Epidermal melanocyte (primary cell): Measurements from ENCODE around the gene ENTPD1.

Experiments used
- DNase-seq: peaks from one replicate; pipeline ENCODE4 v3.0.0; 2011; ENCODE audit warnings: low spot score; ENCODE audit not compliant: insufficient read length

ENTPD1 gene

DNA sequence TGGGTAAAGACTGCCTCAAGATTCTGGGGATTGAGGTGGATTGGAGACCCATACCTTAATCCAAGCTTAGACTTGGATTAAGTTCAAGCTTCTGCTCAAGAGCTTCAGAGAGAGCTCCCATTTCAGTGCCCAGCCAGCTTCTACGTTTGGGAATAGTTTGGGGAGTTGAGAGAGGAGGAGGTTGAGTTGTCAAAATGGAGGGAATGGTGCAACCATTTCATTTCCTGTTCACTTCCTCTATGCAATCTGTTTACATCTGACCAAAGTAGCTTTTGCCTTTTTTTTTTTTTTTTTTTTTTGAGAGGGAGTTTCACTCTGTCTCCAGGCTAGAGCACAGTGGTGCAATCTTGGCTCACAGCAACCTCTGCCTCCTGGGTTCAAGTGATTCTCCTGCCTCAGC is 65.8 kb downstream of the ENTPD1 start:
- DNase-seq: no peak

DNA sequence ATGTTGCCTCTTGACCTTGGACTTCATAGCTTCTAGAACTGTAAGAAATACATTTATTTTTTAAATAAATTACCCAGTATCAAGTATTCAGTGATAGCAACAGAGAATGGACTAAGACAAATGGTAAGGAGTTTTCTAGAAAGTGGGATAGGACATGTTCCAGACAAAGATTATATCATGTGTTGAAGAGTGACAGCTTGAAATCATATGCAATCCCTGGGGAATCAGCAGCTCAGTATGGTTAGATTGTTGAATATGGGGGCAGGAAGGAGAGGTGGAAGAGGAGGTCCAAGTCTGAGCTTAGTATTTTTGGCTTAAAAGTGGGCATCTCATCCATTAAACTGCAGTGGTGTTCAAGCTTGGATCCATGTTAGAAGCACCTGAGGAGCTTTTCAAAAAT is 74.1 kb downstream of the ENTPD1 start:
- no peak for DNase-seq

DNA sequence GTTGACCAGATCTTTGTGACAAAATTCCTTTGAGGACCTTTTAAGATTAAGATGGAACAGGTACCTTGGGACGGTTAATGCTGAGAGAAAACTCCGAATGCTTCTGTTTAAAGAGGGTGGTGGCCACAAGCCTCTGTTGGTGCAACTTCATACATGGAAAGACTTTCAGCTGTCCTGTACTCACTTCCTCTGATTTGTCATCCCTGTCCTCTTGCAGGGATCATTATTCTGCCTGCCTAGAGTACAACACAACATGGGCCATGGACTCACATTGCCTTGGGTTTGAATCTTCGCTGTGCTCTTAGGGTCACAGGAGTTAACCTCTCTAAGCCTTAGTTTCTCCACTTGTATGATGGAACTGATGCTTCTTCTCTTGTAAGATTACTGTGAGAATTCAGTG is 75.1 kb downstream of the ENTPD1 start:
- DNase-seq: no peak

- no peak for DNase-seq
Measured at GRCh38 chr10:95831515-95831914, 75.6 kb downstream of the ENTPD1 start.

DNA sequence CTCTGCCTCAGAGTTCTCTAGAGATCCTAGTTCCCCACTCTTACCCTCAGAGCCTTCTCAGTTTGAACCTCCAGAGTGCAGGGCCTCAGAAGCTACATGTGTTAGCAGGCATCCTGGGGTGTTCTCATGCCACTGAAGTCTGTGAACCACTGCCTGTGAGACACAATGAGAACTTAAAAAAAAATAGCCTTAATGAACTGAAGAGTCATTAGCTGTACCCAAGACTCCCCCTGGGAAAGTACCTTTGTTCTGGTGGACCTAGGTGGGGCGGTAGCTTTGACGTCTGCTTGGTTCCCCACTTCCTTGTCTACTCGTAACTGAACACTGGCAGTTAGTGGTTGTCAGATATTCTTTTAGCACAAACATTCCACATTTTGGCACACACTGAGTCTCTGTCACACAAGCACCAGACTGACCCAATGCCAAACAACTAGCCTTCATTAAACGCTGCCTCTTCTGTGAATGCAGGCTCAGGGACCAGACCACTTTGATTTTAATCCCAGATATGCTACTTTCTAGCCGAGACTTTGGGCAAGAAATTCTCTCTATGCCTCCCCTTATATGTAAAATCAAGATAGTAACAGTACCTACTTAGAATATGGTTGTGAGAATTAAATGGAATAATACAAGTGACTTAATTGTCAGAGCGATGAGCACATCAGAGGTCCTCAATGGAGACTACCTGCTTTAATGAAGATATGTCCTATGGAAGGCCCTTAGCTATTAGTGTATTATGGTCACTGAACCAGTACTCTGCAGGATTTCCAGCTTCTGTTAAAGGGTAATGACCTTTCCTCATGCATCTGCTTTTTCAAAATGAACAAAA is 76.5 kb downstream of the ENTPD1 start:
- no peak for DNase-seq

GRCh38 chr10:95833042-95833610 is 77.2 kb downstream of the ENTPD1 start:
- DNase-seq: no peak

GRCh38 chr10:95834406-95834805 is 78.4 kb downstream of the ENTPD1 start:
- DNase-seq: no peak

DNA sequence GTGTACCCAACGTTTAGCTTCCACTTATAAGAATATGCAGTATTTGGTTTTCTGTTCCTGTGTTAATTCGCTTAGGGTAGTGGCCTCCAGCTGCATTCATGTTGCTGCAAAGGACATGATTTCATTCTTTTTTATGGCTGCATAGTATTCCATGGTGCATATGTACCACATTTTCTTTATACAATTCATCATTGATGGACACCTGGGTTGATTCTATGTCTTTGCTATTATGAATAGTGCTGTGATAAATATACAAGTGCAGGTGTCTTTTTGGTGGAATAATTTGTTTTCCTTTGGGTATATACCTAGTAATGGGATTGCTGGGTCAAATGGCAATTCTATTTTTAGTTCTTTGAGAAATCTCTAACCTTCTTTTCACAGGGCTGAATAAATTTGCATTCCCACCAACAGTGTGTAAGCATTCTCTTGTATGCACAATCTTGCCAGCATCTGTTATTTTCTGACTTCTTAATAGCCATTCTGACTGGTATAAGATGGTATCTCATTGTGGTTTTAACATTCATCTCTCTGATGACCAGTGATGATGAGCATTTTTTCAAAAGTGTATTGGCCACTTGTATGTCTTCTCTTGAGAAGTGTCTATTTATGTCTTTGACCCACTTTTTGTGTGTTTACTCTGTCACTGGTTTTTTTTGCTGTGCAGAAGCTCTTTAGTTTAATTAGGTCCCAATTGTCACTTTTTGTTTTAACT is 79.3 kb downstream of the ENTPD1 start:
- no peak for DNase-seq

- DNase-seq: no peak
Measured at GRCh38 chr10:95835911-95836310, 79.9 kb downstream of the ENTPD1 start.

DNA sequence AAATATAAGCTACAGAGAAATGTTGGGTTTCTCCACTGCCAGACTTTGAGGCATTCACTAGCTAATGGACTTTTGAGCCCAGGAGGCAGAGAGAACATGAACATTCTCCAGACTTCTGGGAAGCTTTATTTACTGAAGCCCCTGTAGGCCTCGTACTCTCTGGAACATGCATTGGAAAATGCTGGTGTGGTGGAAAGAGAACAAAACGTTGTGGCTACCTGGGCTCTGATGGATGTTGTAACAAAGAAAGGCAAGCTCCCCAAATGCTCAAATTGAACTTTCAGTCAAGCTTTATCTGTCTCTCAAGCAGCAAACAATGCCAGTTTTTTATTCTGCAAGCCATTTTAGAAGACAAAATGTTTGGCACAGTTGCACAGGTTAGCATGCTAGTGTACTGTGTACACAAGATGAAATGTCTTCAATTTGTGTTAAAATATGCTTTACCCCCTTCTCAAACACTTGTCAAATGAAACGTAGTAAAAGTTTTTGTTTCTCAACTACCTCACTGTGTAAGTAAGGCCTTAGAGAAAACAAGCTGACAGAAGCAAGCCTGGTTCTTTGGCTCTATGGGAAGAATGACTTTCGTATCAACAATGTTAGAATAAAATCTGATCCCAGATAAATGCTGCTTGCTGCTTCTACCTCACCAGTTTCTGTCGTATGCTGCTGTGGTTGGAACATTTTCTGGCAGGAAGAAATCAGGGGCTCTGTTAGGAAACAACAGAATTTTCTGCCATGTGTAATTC is 80.8 kb downstream of the ENTPD1 start:
- DNase-seq: no peak

GRCh38 chr10:95837356-95837776 is 81.4 kb downstream of the ENTPD1 start:
- DNase-seq: no peak

DNA sequence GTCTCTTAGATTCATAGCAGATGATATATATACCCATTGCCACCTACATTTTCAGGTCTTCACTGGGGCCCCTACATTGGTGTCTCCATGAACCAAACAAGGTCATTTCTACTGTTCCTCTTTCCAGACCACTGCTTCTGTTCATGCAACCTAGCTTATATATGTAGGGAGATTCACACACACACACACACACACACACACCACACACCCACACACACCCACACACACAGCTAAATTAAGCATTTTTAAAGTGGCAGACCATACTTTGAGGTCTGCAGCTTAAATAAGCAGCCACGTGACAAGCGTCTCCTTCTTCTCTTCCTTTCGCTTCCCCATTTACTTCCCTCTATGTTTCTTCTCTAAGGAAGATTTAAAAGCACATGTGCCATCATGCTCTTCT is 81.8 kb downstream of the ENTPD1 start:
- no peak for DNase-seq

DNA sequence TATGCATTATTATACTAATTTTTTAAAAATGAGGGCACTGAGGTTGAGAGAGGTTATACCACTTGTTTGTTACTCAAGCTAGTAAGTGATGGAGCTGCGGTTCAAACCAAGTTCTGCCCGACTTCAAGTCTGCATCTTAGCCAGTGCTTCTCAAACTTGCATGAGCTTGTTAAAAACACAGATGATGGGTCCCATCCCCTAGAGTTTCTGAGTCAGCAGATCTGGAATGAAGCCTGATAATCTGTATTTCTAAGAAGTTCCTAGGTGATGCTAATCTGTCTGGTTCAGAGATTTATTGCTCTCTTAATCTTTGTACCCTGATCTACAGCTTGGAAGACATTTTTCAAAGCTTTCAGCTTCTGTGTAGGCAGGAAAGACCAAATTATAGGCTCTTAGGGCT is 84.2 kb downstream of the ENTPD1 start:
- DNase-seq: no peak

GRCh38 chr10:95840681-95841080 is 84.7 kb downstream of the ENTPD1 start:
- DNase-seq: no peak

DNA sequence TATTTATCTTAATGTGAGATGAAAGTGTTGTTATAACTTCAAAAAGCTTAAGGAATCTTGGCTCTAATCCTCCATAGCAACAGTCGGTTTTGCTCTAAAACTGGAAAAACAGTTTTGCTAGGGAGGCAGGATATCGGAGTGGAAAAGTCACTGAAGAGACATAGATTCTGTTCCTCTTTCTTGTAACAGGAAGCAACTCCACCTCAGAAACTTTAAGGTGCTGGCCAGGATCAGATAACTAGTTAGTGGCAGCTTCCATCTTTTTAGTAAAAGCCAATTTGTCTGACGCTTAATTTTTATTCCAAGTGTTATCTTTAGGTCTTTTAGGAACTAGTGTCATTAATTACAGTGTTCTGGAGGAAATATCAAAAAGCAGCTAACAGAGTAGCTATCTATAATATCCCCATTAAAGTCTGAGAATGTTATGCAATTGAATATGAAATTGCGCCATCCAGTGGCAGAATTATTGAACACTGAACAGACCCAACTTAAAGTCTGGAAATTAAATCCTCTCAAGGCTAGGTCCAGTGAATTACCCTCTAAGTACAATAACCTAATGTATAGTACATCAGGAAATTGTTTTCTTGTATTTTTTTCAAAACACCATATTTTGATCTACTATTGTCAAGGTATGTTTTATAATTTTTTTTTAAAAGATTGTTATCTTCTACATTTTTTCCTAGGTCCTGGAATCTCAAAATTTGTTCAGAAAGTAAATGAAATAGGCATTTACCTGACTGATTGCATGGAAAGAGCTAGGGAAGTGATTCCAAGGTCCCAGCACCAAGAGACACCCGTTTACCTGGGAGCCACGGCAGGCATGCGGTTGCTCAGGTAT is 85.9 kb downstream of the ENTPD1 start:
- peak; percentile 40 for DNase-seq

DNA sequence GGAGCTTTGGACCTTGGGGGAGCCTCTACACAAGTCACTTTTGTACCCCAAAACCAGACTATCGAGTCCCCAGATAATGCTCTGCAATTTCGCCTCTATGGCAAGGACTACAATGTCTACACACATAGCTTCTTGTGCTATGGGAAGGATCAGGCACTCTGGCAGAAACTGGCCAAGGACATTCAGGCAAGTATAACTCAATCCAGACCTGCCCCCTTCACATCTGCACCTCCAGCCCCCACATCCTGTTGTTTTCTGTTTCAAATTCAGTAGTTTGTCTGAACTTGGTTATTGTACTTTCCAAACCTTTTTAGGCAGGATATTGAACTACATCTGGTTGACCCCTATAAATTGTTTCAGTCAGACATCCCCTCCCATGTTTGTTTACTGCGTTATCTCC is 89.4 kb downstream of the ENTPD1 start:
- no peak for DNase-seq

- DNase-seq: no peak
Measured at GRCh38 chr10:95847007-95847406, 91.0 kb downstream of the ENTPD1 start.

GRCh38 chr10:95848841-95849240 is 92.9 kb downstream of the ENTPD1 start:
- no peak for DNase-seq

DNA sequence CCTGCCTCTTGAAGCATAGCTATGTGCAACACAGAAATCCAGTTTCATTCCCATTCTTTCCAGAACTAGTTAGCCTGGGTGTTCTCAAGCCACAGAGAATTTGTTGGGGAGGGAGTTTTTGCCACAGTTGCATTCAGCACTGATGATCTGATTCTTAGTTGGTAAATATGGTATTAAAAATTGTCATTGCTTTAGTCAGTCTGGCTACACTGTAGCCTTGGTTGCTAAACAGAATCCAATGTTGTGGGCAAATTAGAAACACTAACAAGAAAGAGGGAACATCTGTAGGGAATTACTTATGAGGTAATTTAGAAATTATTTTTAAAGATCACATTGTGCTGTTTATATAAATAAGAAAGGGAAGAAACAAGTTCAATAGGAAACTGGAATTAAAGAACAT is 94.8 kb downstream of the ENTPD1 start:
- peak; percentile 32 for DNase-seq

DNA sequence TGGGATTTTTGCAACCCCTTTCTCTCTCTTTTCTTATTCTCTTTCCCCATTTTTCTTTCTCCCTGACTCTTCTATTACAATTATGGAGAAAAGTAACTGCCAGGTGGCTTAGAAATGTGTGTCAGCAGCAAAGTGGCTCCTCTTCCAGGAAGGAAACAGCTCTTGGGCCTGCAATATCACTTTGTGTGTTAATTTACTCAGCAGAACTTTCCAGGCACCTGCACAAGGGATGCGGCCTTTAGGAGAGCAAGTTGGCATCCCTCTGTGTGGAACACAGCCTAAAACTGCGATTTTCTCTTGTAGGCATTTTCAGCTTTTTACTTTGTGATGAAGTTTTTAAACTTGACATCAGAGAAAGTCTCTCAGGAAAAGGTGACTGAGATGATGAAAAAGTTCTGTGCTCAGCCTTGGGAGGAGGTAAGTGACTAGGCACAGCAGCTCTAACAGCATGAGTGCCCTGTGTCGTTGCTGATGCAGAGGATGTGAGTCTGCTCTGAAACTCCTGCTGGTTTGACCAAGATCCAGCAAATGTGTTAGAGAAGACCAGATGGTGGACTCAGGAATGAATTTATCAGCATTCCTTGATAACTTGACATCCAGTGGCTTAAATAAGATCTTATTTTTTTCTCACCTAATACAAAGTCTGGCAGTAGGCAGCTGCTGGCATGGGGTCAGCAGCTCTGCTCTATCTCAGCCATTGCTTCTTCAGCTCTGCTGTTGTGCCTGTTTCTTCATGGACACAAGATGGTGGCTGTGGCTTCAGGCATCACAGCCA is 104.4 kb downstream of the ENTPD1 start:
- no peak for DNase-seq
